Suppressor macrophage treated with lipopolysaccharide for 4 hours (primary cell): ENCODE measurements around the gene RDH14.

Experiments used
- DNase-seq: peaks from one replicate; pipeline ENCODE4 v3.0.0-alpha.2; 2020

The RDH14 gene, protein sequence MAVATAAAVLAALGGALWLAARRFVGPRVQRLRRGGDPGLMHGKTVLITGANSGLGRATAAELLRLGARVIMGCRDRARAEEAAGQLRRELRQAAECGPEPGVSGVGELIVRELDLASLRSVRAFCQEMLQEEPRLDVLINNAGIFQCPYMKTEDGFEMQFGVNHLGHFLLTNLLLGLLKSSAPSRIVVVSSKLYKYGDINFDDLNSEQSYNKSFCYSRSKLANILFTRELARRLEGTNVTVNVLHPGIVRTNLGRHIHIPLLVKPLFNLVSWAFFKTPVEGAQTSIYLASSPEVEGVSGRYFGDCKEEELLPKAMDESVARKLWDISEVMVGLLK

GRCh38 chr2:18560031-18560796 is at the start of gene RDH14:
RDH14 (minus strand) TSS chr2:18560653; CDS start chr2:18560572, 81 bp downstream.
- DNase-seq: peak; percentile 90

DNA sequence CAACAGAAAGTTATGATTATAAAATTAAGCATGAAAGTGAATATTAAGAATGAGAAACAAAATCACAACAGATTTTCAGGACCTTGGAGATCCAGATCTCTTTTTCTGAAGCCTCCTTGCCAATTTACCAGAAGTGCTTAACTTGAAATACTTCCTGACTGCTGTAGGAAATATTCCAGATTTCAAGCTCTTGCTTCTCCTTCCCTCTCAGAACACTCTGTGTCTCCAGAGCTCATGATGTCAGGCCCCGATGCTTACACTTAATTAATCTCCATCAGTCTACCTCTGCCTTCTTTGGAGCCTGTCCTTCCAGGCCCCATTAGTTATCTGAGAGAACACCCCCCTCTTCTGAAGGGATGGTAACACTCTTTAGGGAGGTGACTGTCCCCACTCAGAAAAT is 49.6 kb upstream of the RDH14 start:
- DNase-seq: no peak

- no peak for DNase-seq
These were observed 44.7 kb upstream of the RDH14 start for GRCh38 chr2:18605115-18605514.

DNA sequence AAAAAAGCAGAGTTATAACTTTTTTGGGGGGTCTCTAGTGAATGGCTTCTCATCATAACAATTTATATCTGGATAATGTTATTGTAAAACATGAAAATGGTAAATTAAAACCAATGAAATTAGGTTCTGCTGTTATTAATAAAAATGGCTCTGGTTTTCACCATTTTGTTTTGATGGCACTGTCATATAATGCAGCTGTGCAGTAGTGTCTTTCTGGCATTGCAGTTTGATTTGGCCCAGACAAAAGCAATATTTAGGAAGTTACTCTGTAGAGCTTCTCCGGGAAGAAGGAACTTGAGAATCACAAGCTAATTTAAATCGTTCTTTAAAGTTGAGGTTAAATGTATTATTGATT is 44.1 kb upstream of the RDH14 start:
- DNase-seq: no peak

- no peak for DNase-seq
These were observed 43.5 kb upstream of the RDH14 start for GRCh38 chr2:18603854-18604530.

DNA sequence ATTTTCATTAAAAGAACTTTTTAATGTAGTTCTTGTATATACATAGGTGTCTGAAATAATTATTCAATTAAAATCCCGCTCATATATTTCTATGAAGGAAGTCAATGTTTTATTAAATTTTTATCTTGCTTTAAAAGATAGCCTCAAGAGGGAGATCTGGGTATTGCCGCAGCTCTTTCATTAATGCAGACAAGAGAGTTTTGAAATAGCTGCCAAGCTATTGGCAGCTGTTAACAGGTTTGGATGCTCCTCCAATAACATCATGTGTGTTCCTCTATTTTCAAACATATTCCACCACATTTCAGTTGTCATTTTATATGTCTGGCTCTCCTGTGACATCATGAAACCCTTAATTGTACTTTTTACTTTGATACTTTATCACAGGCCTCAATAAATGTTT is 41.8 kb upstream of the RDH14 start:
- DNase-seq: no peak

- no peak for DNase-seq
These were observed 39.8 kb upstream of the RDH14 start for GRCh38 chr2:18600255-18600613.

DNA sequence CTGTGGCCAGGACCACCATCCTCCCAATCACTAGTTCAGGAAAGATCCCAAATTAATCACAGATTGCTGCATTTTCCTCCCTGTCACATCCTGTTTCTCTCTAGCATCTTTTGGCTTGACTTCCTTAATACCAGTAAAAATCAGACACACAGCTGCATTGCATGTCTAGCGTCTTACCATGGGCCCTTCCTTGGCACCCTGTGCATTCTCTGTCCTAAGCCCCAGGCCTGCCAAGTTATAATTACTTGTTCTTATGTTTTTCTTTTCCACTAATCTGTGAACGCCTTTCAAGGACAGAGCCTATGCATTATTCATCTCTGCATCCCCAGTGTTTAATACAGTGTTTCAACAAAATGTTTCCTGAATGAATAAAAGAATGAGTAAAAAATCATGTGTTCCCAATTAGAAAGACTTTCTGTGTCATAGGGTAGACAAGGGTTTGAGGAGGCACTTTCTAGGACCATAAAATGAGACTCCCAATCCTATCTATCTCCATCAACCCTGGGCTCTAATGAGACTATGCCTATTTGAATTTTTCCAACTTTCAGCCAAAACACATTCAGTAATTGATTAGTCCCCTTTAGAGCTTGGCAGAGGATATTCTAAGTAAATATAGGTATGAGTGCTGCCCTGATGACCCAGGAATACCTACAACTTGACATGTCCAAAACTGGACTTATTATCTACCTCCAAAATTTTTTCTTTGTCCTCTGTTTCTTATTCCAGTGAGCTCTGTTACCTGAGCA is 39.2 kb upstream of the RDH14 start:
- DNase-seq: no peak

DNA sequence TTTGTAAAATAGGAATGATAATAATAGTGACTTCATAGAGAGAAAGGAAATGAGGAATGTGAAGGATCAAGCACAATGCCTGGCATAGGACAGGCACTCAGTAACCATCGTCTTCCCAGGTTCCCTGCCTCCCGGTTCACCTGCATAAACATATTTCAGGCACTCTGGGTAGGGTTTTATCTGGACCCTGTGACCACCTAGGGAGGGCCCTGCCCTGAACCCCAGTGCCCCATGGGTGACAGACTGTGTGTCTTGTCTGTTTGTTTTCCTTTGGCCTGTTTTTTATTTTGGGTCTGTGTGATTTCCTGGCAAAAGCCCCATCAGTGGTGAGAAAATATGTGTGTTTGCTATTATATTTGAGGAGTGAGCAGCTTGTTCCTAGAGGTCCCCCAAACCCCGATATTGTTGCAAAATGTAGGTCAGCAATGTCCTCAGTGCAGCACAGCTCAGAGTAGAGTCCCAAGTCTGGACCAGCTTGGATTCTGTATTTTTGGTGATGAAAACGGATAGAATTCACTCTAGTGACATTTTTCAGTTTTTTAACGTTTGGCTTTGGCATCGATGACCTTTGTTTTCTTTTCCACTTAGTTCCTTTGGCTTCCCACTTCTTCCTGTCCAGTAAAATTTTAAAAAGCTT is 38.5 kb upstream of the RDH14 start:
- DNase-seq: no peak

GRCh38 chr2:18597618-18598017 is 37.2 kb upstream of the RDH14 start:
- DNase-seq: no peak

GRCh38 chr2:18596993-18597392 is 36.5 kb upstream of the RDH14 start:
- DNase-seq: no peak

DNA sequence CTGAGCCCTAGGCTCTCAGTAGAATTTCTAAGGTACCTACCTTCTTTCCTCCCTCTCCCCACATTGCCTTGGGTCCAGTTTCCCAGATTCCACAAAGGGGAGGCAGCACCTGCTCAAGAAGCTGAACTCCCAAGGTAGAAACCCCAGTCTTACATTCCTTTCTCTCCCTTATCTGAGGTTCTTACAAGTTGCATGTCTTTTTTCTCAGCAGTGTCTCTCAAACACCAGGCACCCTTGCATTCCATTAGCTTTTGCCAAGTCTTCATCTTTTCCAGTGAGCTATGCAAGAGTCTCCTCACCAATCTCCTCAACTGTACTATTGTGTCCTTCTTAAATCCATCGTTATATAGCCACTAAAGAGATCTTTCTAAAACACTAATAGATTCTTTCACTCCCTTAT is 33.0 kb upstream of the RDH14 start:
- no peak for DNase-seq

- DNase-seq: no peak
These were observed 31.9 kb upstream of the RDH14 start for GRCh38 chr2:18592372-18592771.

DNA sequence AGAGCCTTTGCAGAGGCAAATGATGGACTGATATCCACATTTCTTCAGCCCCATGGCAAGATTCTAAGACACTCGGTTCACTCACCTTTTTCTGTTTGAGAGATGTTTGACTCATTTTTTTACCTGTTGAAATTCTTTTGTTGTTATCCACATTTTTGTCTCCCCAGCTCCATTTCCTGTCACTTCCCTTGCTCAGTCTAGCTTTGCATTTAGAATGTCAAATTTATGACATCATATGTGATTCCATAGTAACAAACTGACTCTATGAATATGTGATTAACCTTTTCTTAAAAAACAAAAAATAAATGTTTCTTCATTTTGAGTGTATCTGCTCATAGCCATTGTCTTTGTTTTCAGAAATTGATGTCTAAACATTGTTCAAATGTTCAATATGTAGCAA is 28.9 kb upstream of the RDH14 start, which contains the start of gene NT5C1B:
Gene NT5C1B, minus strand, starts transcription at position 216 of the 400 bp plus-strand sequence. Its CDS starts 101 bp downstream, at position 115.
- no peak for DNase-seq

DNA sequence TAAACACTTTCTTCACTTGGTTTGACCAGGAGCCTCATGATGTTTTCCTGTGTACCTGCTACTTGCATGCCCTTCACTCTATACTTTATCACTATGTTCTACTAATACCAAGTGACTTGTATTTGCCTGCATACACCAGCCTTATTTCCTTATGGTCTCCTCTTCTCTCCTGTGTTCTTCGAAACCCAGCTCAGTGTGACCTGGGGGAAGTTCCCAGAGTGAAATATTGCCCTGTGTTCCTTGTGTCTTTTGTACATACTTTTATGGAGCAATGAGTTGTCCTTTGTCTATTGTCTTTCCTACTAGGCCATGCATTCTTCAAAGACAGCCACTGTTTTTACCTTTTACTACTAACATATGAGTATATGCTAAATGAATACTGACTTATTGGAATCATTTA is 28.3 kb upstream of the RDH14 start:
- DNase-seq: no peak

GRCh38 chr2:18588049-18588448 is 27.6 kb upstream of the RDH14 start:
- DNase-seq: no peak

GRCh38 chr2:18585526-18585925 is 25.1 kb upstream of the RDH14 start:
- DNase-seq: no peak

GRCh38 chr2:18584608-18584954 is 24.1 kb upstream of the RDH14 start:
- DNase-seq: no peak

- no peak for DNase-seq
These were observed 23.6 kb upstream of the RDH14 start for GRCh38 chr2:18583905-18584607.

DNA sequence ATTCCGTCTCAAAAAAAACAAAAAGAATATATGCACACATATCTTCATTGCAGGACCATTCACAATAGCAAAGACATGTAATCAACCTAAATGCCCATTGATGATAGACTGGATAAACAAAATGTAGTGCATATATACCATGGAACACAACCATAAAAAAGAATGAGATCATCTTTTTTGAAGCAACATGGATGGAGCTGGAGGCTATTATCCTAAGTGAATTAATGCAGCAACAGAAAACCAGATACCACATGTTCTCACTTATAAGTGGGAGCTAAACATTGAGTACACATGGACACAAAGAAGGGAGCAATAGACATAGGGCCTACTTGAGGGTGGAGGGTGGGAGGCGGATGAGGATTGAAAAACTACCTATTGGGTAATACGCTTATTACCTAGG is 20.2 kb upstream of the RDH14 start:
- DNase-seq: no peak

GRCh38 chr2:18578033-18578432 is 17.6 kb upstream of the RDH14 start:
- no peak for DNase-seq

GRCh38 chr2:18566145-18566769 is 5.8 kb upstream of the RDH14 start:
- no peak for DNase-seq
